GM21423 (cell line): ENCODE measurements around the gene WDR45B.
"Not testable (repeated sequence)": the region's sequence is repeated elsewhere in the genome, so short reads cannot be mapped to it uniquely, and the experiment has no call there.

Experiments
- ATAC-seq: cut with Tn5 transposase; IDR thresholded peaks from one replicate; pipeline ENCODE4 v1.9.1; 2021; ENCODE audit warnings: mild to moderate bottlenecking, moderate library complexity; ENCODE audit not compliant: unreplicated experiment

Gene WDR45B

DNA sequence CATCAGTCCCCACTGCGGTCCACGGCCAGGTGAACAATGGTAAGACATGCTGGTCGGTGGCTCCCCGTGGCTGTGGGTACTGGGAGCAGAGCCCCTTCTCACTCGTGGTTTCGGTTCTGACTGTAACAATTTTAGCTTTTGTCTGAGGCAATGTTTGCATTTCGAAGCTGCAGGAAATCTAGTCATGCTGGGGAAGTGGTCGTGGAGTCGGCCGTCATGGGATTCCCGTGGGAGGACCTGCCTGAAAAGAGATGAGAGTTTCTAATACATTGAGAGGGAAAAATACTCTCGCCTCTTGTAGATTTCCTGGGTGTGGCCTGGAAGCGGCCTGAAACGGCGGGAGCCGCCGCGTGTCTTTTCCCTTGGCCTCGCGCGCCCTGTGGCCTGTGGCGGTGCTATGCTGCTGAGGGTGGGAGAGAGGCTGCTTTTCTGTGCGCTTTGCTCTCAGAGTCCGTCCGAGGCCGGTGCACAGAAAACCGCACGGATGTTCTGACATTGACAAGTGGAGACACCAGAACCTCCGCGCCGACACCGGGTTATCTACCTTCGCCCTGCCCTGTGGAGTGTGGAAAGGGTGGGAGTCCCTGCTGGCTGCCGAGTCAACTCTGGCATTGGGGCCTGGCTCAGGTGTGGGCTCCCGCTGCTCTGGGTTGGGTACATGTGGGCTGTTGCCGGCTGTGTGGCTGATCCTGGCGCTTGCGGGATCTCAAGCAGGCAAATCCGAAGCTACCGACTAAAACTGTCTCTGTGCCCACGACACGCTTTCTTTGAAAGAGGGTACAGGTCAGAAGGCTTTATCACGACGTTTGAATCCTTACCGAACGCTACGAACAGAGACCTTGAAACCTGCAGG, 60.8 kb downstream of the WDR45B start:
- no peak for ATAC-seq

DNA sequence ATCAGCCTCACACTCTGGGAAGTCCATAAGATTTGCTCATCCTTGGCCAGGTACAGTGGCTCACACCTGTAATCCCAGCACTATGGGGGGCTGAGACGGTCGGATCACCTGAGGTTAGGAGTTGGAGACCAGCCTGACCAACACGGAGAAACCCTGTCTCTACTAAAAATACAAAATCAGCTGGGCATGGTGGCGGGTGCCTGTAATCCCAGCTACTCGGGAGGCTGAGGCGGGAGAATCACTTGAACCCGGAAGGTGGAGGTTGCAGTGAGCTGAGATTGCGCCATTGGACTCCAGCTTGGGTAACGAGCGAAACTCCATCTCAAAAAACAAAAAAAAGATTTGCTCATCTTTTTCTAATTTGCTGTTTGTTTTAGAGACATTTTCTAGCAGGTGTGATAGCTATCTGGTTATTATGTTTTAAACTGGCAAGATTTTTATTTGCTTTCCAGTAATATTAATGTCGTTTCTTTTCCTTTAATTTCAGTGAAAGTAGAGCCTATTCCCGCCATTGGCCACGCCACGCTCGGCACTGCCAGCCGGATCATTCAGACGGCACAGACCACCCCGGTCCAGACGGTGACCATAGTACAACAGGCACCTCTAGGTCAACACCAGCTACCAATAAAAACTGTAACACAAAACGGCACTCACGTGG, 61.5 kb downstream of the WDR45B start:
- ATAC-seq = no peak

DNA sequence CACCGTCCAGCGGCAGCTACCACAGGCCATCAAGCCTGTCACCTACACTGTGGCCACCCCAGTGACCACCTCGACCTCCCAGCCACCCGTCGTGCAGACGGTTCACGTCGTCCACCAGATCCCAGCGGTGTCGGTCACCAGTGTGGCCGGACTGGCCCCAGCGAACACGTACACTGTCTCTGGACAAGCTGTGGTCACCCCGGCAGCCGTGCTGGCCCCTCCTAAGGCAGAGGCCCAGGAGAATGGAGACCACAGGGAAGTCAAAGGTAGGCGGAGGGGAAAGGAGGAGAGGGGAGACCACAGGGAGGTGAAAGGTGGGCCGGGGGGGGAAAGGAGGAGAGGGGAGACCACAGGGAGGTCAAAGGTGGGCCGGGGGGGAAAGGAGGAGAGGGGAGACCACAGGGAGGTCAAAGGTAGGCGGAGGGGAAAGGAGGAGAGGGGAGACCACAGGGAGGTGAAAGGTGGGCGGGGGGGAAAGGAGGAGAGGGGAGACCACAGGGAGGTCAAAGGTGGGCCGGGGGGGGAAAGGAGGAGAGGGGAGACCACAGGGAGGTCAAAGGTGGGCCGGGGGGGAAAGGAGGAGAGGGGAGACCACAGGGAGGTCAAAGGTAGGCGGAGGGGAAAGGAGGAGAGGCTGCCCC, 62.2 kb downstream of the WDR45B start:
- not testable (repeated sequence) for ATAC-seq

GRCh38 chr17:82583720-82584234, 64.5 kb downstream of the WDR45B start:
- ATAC-seq = no peak

DNA sequence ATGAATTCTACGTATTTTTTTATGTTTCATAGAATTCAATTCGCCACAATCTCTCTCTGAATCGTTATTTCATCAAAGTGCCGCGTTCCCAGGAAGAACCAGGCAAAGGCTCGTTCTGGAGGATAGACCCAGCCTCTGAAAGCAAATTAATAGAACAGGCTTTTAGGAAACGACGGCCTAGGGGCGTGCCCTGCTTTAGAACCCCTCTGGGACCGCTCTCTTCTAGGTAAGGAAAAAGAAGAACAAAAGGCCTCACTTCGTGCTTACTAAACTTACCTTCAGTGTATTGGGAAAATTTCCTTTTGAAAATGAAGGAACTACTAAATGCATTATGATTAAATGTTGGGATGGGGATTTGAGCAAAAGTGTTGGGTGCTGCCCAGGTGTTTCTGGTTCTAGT, 65.5 kb downstream of the WDR45B start:
- no peak for ATAC-seq

- ATAC-seq = no peak
Observed at GRCh38 chr17:82582213-82582612, 66.0 kb downstream of the WDR45B start.

GRCh38 chr17:82579969-82580368, 68.3 kb downstream of the WDR45B start:
- ATAC-seq = not testable (repeated sequence)

DNA sequence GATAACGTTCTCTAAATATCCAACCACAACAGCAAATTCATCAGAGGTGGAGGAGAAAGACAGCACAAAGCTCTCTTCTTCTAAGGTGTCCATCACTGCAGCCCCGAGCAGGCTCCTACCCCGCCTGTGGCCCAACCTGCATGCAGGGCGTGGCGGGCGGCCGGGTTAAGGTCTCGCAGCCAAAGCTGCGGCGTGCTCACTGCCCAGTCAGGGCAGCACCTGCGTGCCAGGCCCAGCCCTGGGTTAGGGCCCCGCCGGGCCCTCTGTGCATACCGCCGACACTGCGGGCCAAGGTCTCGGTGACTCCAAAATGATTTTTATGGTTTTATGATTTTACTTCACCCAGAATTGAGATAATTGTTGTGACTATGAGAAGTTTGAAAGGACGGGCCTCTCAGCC, 70.9 kb downstream of the WDR45B start:
- ATAC-seq = no peak

DNA sequence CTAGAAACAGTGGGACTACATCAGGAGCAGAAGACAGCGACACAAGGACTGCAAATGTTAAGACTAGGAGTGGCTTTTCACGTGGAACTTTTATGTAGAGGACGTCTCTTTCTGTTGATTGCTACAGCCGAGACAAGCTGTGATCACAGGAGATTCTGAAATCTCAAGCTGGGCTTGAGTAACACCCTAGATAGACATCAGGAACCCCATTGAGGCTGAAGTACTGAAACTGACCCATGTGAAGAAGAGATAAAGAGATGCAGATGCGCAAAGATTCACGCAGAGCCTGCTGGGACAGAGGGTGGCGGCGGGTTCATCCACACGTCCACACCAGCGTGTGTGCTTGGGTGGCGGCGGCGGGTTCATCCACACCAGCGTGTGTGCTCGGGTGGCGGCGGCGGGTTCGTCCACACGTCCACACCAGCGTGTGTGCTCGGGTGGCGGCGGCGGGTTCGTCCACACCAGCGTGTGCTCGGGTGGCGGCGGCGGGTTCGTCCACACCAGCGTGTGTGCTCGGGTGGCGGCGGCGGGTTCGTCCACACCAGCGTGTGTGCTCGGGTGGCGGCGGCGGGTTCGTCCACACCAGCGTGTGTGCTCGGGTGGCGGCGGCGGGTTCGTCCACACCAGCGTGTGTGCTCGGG, 72.5 kb downstream of the WDR45B start:
- ATAC-seq = not testable (repeated sequence)

DNA sequence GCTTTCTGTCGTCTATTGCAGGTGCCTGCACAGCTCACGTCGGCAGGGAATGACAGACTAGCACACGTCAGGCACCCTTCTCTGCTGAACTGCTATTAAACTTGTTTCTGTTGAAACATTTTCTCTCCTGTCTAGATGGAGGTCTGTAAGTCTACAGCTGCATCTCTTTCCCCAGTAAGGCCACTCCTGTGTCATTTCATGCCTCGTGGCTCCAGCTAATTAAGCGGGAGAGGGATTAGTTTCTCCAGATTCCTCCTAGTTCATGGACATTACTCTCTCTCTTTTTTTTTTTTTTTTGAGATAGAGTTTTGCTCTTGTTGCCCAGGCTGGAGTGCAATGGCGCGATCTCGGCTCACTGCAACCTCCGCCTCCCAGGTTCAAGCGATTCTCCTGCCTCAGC, 74.2 kb downstream of the WDR45B start:
- ATAC-seq = no peak

- ATAC-seq = no peak
Observed at GRCh38 chr17:82571855-82572254, 76.4 kb downstream of the WDR45B start.

DNA sequence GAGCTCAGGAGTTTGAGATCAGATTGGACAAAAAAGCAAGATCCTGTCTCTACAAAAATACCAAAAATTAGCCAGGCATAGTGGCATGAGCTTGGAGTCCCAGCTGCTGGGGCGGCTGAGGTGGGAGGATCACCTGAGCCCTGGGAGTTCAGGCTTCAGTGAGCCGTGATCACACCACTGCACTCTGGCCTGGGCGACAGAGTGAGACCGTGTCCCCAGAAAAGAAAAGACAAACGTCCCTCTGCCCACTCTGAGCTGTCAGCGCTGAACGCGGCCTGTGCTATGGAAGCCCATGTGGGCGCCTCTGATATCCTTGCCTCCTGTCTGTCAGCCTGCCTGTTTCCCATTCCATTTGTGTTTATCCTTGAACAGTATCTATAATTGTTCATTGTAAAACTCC, 78.0 kb downstream of the WDR45B start:
- no peak for ATAC-seq

- no peak for ATAC-seq
Observed at GRCh38 chr17:82569621-82570020, 78.6 kb downstream of the WDR45B start.

DNA sequence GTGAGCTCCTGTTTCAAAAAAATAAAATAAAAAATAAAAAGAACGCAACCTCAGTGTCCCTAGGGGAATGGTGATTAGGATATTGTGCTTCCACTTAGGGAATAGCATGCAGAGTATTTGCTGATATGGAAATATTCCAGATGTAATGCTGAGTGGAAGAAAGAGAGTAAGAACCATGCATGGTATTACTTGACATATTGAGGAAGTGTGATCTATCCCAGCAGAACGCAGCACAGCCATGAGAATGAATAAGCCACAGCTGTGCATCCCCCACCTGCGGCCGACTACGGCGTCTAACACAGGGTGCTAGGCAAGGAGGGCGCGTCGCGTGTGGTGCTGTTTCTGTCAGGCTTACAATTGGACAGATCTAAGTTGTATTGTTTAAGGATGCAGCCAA, 79.2 kb downstream of the WDR45B start:
- ATAC-seq = no peak

DNA sequence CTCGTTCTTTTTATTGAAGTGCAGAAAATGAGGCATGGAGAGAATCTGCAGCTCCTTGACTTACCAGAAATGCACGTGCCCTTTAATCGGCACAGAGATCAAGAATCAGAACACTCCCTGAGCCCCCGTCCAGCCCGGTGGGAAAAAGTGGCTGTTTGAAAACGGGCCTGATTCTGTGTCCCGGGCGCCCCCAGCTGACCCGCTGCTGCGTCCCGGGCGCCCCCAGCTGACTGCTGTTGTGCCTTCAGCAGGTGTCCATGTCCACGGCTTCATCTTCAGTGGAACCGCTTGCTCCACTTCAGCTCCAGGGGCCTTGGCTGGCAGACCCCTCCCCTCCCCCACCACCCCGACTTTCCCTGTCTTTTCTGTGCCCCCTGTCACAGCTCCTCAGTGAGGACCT, 81.0 kb downstream of the WDR45B start:
- ATAC-seq = no peak

- no peak for ATAC-seq
Observed at GRCh38 chr17:82566129-82566960, 81.9 kb downstream of the WDR45B start.

GRCh38 chr17:82565551-82565950, 82.7 kb downstream of the WDR45B start:
- ATAC-seq = no peak
